Measurements from ENCODE around the gene CLEC2B. TPM values are rescaled to one million over a fixed set of nuclear protein-coding genes. Genes with fewer than 3 reads are reported as not detected.

The CLEC2B gene
- total RNA-seq, 3 donors from 2014 or later (not counting 1 experiment from before 2014, with no cell fraction given): 158 to 302 (median 220) TPM

DNA sequence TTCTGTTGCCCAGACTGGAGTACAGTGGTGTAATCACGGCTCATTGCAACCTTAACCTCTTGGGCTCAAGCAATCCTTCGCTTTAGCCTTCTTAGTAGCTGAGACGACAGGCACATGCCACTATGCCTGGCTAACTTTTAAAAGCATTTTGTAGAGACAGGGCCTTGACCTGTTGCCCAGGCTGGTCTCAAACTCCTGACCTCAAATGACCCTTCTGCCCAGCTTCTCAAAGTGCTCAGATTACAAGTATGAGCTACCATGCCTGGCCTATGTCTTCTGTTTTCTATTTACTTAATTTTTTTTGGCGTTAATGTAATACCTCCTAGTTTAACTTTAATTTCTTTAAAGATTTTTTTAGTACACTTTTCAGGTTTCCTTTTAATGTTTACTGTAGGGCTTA, 62.4 kb downstream of the CLEC2B start:
- Mint-ChIP-seq H3K4me3 (no peak overlapping the region), H3K27me3 (ENCODE audit: low read depth in 2 of 2) (peaks cover 7 to 9% of the 10 kb centered on the region in 2 donors), H3K9me3 (no peaks in the 10 kb centered on the region), H3K36me3 (no peaks in the 10 kb centered on the region), H3K4me1 (peaks cover 7 to 8% of the 10 kb centered on the region in 2 donors), H3K27ac (no peak overlapping the region)
- 99% methylated on average over 3 of the region's 4 CpGs for WGBS (ENCODE audit: insufficient coverage)
- Histone ChIP-seq H3K4me3 (ENCODE audit: low read length) (no peak overlapping the region), H3K27ac (ENCODE audit: low read length) (no peak overlapping the region), H3K36me3 (ENCODE audit: control insufficient read depth, insufficient read depth, low read length) (no peaks in the 10 kb centered on the region), H3K9me3 (ENCODE audit: control insufficient read depth, insufficient read depth, low read length) (no peaks in the 10 kb centered on the region), H3K27me3 (ENCODE audit: control insufficient read depth, insufficient read depth, low read length) (peaks cover 4% of the 10 kb centered on the region), H3K4me1 (ENCODE audit: control insufficient read depth, insufficient read depth, low read length) (no peaks in the 10 kb centered on the region)
- intact Hi-C loops (cut with micrococcal nuclease): no loop called here
- DNase-seq: no peak
- no peak for ATAC-seq
- TF ChIP-seq, protein P1, sequence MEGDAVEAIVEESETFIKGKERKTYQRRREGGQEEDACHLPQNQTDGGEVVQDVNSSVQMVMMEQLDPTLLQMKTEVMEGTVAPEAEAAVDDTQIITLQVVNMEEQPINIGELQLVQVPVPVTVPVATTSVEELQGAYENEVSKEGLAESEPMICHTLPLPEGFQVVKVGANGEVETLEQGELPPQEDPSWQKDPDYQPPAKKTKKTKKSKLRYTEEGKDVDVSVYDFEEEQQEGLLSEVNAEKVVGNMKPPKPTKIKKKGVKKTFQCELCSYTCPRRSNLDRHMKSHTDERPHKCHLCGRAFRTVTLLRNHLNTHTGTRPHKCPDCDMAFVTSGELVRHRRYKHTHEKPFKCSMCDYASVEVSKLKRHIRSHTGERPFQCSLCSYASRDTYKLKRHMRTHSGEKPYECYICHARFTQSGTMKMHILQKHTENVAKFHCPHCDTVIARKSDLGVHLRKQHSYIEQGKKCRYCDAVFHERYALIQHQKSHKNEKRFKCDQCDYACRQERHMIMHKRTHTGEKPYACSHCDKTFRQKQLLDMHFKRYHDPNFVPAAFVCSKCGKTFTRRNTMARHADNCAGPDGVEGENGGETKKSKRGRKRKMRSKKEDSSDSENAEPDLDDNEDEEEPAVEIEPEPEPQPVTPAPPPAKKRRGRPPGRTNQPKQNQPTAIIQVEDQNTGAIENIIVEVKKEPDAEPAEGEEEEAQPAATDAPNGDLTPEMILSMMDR (IDR thresholded peaks at IDR 0.05): no peak

DNA sequence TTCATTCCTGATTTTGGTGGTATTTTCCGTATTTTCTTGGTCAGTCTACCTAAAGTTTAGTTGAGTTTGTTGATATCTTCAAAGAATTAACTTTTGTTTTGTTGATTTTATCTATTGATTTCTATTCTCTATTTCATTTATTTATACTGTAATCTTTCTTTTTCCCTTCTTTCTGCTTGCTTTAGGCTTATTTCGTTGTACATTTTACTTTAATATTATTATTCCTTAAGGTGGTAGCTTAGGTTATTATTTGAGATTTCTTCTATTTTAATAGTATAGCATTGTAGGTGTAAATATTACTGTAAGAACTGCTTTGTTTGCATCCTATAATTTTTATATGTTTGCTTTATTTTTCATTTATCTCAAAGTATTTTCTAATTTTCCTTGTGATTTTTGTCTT, 63.3 kb downstream of the CLEC2B start:
- intact Hi-C loops (cut with micrococcal nuclease): no loop called here

More for the DNA sequence above, 63.3 kb downstream of the CLEC2B start:
- Mint-ChIP-seq H3K27ac (no peak overlapping the region), H3K4me1 (peaks cover 5% of the 10 kb centered on the region in 2 donors), H3K27me3 (ENCODE audit: low read depth in 2 of 2) (peaks cover 2 to 7% of the 10 kb centered on the region in 2 donors), H3K9me3 (no peaks in the 10 kb centered on the region), H3K4me3 (no peak overlapping the region), H3K36me3 (no peaks in the 10 kb centered on the region)
- Histone ChIP-seq H3K9me3 (ENCODE audit: control insufficient read depth, insufficient read depth, low read length) (no peaks in the 10 kb centered on the region), H3K36me3 (ENCODE audit: control insufficient read depth, insufficient read depth, low read length) (no peaks in the 10 kb centered on the region), H3K27ac (ENCODE audit: low read length) (no peak overlapping the region), H3K4me1 (ENCODE audit: control insufficient read depth, insufficient read depth, low read length) (no peaks in the 10 kb centered on the region), H3K27me3 (ENCODE audit: control insufficient read depth, insufficient read depth, low read length) (peaks cover 4% of the 10 kb centered on the region), H3K4me3 (ENCODE audit: low read length) (no peak overlapping the region)
- TF ChIP-seq, protein P1 (IDR thresholded peaks at IDR 0.05): no peak
- WGBS (ENCODE audit: insufficient coverage): no CpG with 5 or more reads among the region's 2 CpGs
- DNase-seq (no peak), ATAC-seq (no peak)

Other genes with a start within 250 kb of the CLEC2B start
- gene CLEC2D, start 199.6 kb downstream of the CLEC2B start, total RNA-seq: 100 to 1,000 TPM; 140 to 219 (median 209) TPM
- 1 to 10 TPM in 1 of 3 donors, under 1 TPM in 2; 0.64 to 1.5 (median 0.72) TPM for gene CLECL1, start 136.3 kb downstream of the CLEC2B start, total RNA-seq
- gene CD69, start 108.5 kb downstream of the CLEC2B start, total RNA-seq: 1,000 to 10,000 TPM in 1 of 3 donors, 100 to 1,000 TPM in 2; 739 to 1,541 (median 990) TPM
- gene KLRF1, start 41.9 kb downstream of the CLEC2B start, total RNA-seq: 100 to 1,000 TPM; 364 to 424 (median 392) TPM
- gene KLRF2, start 12.1 kb upstream of the CLEC2B start, total RNA-seq: not detected
- not detected for gene CLEC2A, start 63.0 kb upstream of the CLEC2B start, total RNA-seq
- 10 to 100 TPM; 13.6 to 18.9 (median 14.8) TPM for gene CLEC12A, start 102.1 kb upstream of the CLEC2B start, total RNA-seq
- 1 to 10 TPM in 2 of 3 donors, under 1 TPM in 1; 0.50 to 2.3 (median 1.0) TPM for gene CLEC1B, start 129.8 kb upstream of the CLEC2B start, total RNA-seq
- gene CLEC12B, start 141.3 kb upstream of the CLEC2B start, total RNA-seq: 1 to 10 TPM; 3.9 to 5.8 (median 4.9) TPM
- gene CLEC9A, start 161.3 kb upstream of the CLEC2B start, total RNA-seq: 1 to 10 TPM in 1 of 3 donors, not detected in 2; 1.9 TPM
- gene CLEC1A, start 229.6 kb upstream of the CLEC2B start, total RNA-seq: not detected